ENCODE results near the gene ZIC2. TPM values are rescaled to one million over a fixed set of nuclear protein-coding genes. Genes with fewer than 3 reads are reported as not detected.
A peak's percentile ranks its signal among the peaks of the same experiment; 100 is the strongest.

ZIC2 gene
- total RNA-seq, 1 donor from 2014 or later = 1.8 TPM

DNA sequence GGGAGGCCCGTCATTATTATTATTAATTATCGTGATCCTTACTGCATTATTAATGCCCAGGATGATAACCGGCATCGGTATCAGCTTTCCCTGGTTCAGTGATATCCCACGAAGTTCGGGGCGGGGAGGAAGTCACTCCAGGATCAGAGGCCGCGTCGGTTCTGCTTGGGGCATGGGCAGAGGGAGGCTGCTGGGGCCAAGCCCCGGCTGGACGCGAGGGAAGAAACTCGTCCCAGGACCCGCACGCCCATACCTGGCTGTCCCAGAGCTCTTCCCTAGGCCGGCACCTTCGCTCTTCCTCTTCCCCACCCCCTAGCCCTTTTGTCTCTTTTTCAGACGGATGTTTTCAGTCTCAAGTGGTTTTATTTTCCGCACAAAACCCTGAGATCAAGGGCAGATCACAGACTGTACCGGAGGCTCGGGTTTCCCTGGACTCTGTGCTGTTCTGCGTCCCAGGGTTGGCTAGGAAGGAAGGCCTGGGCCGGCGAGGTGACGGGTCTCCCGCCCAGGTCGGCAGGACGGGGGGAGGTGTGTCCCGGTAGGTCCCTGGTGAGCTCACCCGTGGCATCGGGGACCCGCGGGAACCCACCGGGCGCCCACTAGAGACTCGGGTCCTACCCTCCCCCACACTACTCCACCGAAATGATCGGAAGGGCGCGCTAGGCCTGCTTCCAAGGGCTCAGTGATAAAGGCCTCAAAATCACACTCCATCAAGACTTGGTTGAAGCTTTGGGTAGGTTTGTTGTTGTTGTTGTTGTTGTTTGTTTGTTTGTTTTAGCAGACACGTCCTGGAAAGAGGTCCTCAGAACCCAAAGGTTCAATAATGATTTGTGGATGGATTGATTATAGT is 7.9 kb downstream of the ZIC2 start:
- H2AFZ ChIP-seq (ENCODE audit: low read depth, low read length) = no peak overlapping the region
- peak overlapping the region; percentile 42 for H3K9ac ChIP-seq (ENCODE audit: low read length)
- peaks cover 43% of the 10 kb centered on the region for H3K27me3 ChIP-seq (ENCODE audit: insufficient read depth, low read length)
- peaks cover 31% of the 10 kb centered on the region for H3K79me2 ChIP-seq (ENCODE audit: insufficient read depth, low read length)
- Mint-ChIP-seq H3K27me3 (ENCODE audit: low read depth, unreplicated experiment) (peaks cover 87% of the 10 kb centered on the region), H3K4me1 (ENCODE audit: low read depth, unreplicated experiment) (peaks cover 9% of the 10 kb centered on the region), H3K27ac (ENCODE audit: unreplicated experiment) (no peak overlapping the region), H3K4me3 (ENCODE audit: unreplicated experiment) (no peak overlapping the region), H3K9me3 (ENCODE audit: unreplicated experiment) (peaks cover 11% of the 10 kb centered on the region), H3K36me3 (ENCODE audit: low read depth, unreplicated experiment) (no peaks in the 10 kb centered on the region)
- TF ChIP-seq, protein P1, sequence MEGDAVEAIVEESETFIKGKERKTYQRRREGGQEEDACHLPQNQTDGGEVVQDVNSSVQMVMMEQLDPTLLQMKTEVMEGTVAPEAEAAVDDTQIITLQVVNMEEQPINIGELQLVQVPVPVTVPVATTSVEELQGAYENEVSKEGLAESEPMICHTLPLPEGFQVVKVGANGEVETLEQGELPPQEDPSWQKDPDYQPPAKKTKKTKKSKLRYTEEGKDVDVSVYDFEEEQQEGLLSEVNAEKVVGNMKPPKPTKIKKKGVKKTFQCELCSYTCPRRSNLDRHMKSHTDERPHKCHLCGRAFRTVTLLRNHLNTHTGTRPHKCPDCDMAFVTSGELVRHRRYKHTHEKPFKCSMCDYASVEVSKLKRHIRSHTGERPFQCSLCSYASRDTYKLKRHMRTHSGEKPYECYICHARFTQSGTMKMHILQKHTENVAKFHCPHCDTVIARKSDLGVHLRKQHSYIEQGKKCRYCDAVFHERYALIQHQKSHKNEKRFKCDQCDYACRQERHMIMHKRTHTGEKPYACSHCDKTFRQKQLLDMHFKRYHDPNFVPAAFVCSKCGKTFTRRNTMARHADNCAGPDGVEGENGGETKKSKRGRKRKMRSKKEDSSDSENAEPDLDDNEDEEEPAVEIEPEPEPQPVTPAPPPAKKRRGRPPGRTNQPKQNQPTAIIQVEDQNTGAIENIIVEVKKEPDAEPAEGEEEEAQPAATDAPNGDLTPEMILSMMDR (IDR thresholded peaks at IDR 0.05; ENCODE audit: insufficient read depth, low read depth, low read length) = no peak
- peak; percentile 56 for TF ChIP-seq EZH2 (IDR thresholded peaks at IDR 0.05; ENCODE audit: insufficient read depth, low read length)
- peaks cover 9% of the 10 kb centered on the region for H3K4me1 ChIP-seq (ENCODE audit: insufficient read depth, low read length)
- H3K36me3 ChIP-seq (ENCODE audit: insufficient read depth, low read length) = no peaks in the 10 kb centered on the region
- H4K20me1 ChIP-seq (ENCODE audit: insufficient read depth, low read length) = peaks cover 6% of the 10 kb centered on the region
- DNase-seq (ENCODE audit: low read depth) (no peak), FAIRE-seq (no peak)
- no peaks in the 10 kb centered on the region for H3K9me3 ChIP-seq (ENCODE audit: insufficient read depth, low read depth, low read length)
- peak overlapping the region; percentile 55 for H3K4me2 ChIP-seq (ENCODE audit: low read length)
- no peak overlapping the region for H3K4me3 ChIP-seq (ENCODE audit: insufficient read depth, low read depth, low read length)
- peak overlapping the region; percentile 27 for H3K27ac ChIP-seq (ENCODE audit: low read depth, low read length)

DNA sequence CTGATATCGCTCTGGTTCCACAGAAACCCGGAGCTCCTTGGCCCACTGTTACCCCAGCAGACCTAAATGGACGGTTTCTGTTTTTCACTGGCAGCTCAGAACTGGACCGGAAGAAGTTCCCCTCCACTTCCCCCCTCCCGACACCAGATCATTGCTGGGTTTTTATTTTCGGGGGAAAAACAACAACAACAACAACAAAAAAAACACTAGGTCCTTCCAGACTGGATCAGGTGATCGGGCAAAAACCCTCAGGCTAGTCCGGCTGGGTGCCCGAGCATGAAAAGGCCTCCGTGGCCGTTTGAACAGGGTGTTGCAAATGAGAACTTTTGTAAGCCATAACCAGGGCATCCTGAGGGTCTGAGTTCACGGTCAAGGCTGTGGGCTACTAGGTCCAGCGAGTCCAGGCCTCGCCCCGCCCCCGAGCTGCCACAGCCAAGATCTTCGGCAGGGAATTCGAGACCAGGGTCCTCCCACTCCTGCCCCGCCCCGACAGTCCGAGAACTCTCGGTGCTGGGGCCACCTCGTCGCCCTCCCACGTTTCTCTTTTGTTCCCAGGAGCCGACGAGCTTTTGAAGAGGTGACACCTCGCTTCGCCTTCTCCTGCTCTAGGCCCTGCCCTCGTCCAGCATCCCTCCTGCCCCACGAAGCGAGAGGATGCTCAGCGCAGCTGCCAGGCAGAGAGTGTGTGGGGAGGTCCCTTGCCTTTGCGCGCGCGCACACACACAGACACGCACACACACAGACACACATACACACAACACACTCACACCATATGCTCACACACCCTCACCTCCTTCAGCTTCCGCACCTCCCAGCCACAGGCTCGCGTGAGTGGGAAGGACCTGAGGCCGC is 8.8 kb downstream of the ZIC2 start:
- no peaks in the 10 kb centered on the region for H3K36me3 Mint-ChIP-seq (ENCODE audit: low read depth, unreplicated experiment)
- Histone ChIP-seq H3K4me2 (ENCODE audit: low read length) (peak overlapping the region; percentile 55), H3K9ac (ENCODE audit: low read length) (peak overlapping the region; percentile 42), H4K20me1 (ENCODE audit: insufficient read depth, low read length) (peaks cover 3% of the 10 kb centered on the region), H3K4me1 (ENCODE audit: insufficient read depth, low read length) (peaks cover 9% of the 10 kb centered on the region), H3K4me3 (ENCODE audit: insufficient read depth, low read depth, low read length) (no peak overlapping the region), H3K79me2 (ENCODE audit: insufficient read depth, low read length) (peaks cover 24% of the 10 kb centered on the region), H3K27ac (ENCODE audit: low read depth, low read length) (peak overlapping the region; percentile 27), H3K36me3 (ENCODE audit: insufficient read depth, low read length) (no peaks in the 10 kb centered on the region), H3K27me3 (ENCODE audit: insufficient read depth, low read length) (peaks cover 49% of the 10 kb centered on the region), H3K9me3 (ENCODE audit: insufficient read depth, low read depth, low read length) (no peaks in the 10 kb centered on the region), H2AFZ (ENCODE audit: low read depth, low read length) (peak overlapping the region; percentile 26)
- TF ChIP-seq, protein P1 (IDR thresholded peaks at IDR 0.05; ENCODE audit: insufficient read depth, low read depth, low read length) = no peak
- peak; percentile 9 for TF ChIP-seq EZH2 (IDR thresholded peaks at IDR 0.05; ENCODE audit: insufficient read depth, low read length)
- FAIRE-seq (no peak), DNase-seq (ENCODE audit: low read depth) (no peak)
- peaks cover 9% of the 10 kb centered on the region for H3K4me1 Mint-ChIP-seq (ENCODE audit: low read depth, unreplicated experiment)
- peaks cover 11% of the 10 kb centered on the region for H3K9me3 Mint-ChIP-seq (ENCODE audit: unreplicated experiment)
- H3K4me3 Mint-ChIP-seq (ENCODE audit: unreplicated experiment) = no peak overlapping the region
- H3K27ac Mint-ChIP-seq (ENCODE audit: unreplicated experiment) = no peak overlapping the region
- peaks cover 90% of the 10 kb centered on the region for H3K27me3 Mint-ChIP-seq (ENCODE audit: low read depth, unreplicated experiment)

Measured in astrocyte (in vitro differentiated cells and primary cell).